NCI-H2029 (cell line): ENCODE measurements around the gene MLX.

ENCODE experiments used
- DNase-seq: peaks from one replicate; lab custom pipeline; 2025; lab: John Stamatoyannopoulos, UW

MLX gene, protein sequence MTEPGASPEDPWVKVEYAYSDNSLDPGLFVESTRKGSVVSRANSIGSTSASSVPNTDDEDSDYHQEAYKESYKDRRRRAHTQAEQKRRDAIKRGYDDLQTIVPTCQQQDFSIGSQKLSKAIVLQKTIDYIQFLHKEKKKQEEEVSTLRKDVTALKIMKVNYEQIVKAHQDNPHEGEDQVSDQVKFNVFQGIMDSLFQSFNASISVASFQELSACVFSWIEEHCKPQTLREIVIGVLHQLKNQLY

DNA sequence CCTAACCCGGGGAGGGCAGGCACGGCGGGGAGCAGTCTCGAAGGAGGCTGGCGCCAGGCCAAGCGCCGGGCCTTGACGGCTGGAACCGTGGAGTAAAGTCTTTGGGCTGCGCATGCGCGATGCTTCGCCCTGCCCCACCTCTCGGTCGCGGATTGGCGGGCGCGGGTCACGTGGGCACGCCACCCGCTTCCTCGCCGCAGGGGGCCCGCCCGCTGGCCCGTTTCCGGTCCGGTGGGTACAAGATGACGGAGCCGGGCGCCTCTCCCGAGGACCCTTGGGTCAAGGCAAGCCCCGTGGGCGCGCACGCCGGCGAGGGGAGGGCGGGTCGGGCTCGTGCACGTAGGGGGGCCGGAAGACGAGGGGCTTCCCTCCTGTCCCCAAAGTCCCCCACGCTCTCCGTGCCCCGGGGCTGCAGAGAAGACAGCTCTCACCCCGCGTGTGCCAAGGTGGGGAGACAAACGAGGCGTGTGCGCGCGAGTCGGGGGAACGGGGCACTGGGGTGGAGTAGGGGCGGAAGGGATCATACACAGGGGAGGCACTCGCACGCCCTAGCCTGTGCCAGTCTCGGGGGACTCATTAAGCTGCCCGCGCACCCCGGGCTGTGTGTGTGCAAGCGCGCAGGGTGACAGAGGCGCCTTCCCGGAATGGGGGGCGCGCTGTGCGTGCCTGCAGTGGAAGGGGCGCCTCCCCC lies at the start of gene MLX:
Gene MLX, plus strand, starts transcription at position 218 of the 691 bp plus-strand sequence. Its CDS starts 25 bp downstream, at position 243.
- peak; percentile 87 for DNase-seq

DNA sequence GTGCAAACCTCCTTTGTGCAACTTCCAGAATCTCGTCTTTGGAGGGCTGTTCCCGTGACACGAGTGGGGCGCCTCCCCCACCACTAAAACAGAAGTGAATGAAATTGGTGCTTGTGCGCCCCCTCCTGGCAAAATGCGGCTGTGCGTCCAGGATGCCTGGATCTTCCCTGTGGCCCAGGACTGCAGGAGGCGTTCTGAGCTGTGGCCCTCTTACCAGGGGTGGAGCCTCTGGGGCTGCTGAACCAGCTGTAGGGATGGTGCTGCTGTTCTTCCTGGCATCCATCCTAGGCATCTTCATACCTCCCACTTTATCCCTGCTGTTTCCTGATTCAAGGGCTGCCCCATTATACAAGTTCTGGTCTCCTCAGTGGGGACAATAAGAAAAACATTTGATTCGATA lies 49.4 kb upstream of the MLX start:
- peak; percentile 14 for DNase-seq

DNA sequence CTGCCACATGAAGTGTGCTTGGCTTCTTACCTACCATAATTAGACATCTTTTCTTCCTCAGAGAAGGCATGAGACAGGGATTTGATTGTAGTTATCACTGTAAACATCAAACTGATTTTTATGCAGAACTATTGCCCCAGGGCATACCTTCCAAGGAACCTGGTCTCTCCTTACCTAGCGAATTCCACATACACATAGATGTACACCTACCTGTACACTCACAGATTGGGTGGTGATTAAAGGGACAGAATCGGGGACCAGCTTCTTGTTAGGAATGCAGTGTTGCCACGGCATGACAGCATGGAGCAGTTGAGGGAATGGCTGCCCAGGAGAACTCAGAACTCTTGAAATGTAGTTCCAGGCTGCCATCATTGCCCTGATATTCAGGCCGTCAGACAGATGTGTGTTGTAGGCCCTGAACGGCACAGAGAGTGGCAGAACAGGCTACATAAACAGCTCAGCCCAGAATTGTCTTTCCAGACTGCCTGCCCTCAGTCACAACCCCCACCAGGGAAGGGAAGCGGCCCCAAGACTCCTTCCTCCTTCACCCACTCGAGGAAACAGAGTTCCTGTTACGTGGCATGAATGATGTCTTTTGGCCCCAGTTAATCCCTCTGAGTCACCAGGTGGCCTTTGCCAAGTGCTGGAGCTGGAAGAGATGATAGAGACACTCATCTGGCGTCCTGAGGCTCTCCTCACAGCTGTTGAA lies 48.7 kb upstream of the MLX start:
- peak; percentile 31 for DNase-seq

DNA sequence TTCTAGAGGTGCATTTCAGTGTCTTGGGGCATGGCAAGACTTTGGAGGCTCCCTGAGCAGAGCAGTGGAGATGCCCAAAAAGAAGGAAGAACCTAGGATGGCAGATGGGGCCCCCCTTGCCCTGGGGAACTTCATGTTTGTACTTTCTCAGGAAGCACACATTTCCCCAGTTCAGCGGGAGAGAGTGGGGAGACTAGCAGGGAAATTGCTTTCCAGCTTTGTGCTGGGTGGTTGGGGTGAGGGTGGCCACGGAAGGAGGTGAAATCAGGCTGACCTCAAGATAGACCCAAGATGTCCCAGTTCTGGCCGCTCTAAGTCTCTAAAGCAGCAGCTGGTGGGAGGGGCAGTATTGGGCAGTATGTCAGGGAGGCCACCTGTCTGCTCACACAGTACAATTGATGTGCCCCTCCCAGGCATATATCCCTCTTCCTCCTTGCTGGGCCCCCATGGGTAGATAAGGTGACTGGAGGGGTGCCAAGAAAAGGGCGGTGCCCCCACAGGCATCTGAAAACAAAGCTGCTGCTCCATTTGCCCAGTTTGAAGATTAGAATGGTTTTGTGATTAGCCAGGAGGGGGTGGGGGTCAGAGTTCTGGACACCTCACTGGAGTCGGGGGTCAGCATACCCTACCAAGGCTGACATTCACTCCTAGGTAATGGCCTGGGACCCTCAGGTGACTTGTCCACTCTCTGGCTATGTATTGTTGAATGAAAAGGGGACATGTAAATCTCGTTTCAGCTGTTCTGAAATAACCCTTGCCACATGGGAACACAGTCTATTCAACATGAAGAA lies 48.0 kb upstream of the MLX start:
- no peak for DNase-seq

- DNase-seq, result no peak
Measured at GRCh38 chr17:42519546-42520491, 47.1 kb upstream of the MLX start.

DNA sequence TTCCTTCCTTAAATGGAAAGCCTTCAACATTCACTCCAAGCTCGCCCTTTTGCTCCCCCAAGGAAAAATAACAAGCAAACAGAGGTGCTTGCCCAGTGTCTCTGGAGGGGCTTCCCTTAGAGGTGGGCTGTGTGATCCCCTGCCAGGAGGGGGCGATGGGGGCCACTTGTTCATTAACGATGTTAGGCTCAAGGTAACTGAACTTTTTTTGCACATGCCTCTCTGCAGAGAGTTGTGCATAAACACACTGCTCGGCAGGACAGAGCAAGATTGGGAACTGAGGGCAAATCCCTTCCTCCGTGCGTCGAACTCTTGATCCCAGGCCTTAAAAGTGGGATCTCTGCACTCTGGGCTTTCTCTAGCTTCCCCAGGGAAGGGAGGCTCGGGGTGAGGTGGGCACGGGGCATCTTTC lies 46.4 kb upstream of the MLX start:
- no peak for DNase-seq

DNA sequence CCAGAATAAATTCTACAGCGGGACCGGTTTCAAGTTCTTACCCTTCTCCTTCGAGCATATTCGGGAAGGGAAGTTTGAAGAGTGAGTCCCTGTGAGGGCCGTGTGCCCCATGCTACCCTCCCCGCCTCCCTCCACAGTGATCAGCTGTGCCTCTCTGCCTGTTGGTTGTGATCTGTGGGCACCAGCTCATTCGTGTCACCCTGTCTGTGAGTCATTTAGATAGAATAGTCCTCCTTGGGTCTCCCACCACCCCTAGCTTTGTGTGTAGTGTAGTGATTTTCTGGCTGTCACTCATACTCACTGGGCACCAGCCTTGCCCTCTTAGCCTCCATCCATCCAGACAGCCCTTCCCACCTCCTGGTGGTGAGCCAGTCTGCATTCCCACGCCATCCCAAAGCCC lies 45.9 kb upstream of the MLX start:
- DNase-seq, result no peak

- DNase-seq, result no peak
Measured at GRCh38 chr17:42521666-42522262, 45.1 kb upstream of the MLX start.

DNA sequence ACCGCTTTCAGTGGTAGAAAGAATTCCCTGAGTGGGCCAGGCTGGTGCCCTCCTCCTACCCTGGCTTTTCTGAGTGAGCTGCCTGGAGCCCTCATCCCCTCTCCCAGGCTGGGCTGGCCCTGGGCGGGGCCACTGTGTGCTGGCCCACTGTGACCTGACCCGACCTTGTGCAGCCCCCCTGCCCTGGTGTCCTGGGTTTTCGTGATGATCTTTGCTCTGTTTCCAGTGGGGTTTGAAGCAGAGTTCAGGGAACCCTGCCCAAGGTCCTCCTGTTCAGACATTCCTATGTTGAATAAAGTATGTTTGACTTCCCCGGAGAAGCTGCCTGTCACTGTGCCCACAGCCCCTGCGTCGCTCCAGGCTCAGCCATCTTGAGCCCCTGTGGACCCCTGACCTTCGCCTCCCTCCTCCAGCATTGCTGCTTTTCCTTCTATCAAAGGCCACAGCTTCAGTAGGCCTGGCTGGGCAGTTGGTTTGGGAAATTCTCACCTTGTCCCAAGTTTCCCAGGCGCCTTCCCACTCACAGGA lies 44.6 kb upstream of the MLX start:
- no peak for DNase-seq

GRCh38 chr17:42522798-42523278 lies 44.1 kb upstream of the MLX start:
- DNase-seq, result no peak

DNA sequence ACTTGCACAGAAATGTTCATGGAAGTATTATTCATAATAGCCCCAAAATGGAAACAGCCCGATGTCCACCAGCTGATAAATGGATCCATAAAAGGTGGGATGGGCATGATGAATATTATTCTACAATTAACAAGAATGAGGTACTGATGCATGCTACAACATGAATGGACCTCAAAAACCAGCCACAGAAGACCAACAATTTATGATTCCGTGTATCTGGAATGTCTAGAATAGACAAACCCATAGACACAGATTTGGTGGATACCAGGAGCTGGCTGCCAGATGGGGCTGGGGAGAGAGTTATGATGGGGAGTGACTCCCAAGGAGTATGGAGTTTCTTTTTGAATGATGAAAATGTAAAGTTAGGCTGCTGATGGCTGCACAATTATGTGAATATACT lies 41.7 kb upstream of the MLX start:
- DNase-seq, result no peak

DNA sequence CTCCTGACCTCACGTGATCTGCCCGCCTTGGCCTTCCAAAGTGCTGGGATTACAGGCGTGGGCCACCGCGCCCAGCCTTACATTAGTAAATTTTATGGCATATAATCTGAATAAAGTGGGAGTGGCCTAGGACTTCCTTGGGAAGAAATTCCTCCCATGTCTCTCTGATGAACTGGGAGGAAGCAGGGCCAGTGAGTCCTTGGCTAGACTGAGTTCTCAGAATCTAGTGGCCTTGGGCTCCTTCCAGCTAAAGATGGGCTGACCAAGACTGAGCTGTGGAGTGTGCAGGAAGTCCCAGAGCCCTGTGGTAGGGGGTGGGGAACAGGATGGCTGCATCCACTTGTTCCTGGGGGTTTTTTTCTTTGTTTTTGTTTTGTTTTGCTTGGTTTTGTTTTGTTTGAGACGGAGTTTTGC lies 40.9 kb upstream of the MLX start:
- no peak for DNase-seq

DNA sequence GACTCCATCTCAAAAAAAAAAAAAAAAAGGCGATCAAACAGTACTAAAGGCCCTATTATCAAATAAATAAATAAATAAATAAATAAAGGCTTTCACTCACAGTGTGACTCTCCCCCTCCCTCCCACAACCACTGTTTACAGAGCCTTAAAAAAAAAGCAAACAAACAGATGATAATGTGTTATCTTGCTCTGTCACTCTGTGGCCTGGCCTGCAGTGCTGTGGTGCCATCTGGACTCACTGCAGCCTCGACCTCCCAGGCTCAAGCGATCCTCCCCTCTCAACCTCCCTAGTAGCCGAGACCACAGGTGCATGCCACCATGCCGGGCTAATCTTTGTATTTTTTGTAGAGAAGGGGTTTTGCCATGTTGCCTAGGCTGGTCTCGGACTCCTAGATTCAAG lies 39.0 kb upstream of the MLX start:
- DNase-seq, result no peak

DNA sequence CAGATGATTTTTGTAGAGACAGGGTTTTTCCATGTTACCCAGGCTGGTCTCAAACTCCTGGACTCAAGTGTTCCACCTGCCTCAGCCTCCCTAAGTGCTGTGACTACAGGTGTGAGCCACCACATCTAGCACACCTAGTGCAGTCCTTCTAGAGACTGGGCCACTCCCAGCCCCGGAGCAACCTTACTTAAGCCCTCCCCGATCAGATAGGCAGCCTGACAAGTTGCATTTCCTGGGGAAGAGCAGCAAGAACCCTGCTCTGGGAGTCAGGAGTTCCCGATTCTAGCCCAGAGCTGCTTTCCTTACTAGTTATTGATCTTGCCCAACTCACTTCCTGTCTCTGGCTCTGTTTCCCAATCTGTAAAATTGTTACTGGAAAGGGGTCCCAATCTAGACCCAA lies 37.8 kb upstream of the MLX start:
- no peak for DNase-seq

DNA sequence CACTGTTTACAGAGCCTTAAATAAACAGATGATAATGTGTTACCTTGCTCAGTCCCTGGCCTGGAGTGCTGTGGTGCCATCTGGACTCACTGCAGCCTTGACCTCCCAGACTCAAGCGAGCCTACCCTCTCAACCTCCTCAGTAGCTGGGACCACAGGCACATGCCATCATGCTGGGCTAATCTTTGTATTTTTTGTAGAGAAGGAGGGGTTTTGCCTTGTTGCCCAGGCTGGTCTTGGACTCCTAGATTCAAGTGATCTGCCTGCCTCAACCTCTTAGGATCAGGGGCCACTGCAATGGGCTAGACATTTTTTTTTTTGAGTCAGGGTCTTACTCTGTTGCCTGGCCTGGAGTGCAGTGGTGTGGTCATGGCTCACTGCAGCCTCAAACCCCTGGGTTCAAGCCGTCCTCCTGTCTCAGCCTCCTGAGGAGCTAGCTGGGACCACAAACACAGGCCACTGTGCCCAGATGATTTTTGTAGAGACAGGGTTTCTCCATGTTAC lies 35.9 kb upstream of the MLX start:
- DNase-seq, result no peak

- no peak for DNase-seq
Measured at GRCh38 chr17:42531455-42532354, 35.2 kb upstream of the MLX start.

GRCh38 chr17:42535155-42536047 lies 31.5 kb upstream of the MLX start:
- no peak for DNase-seq

DNA sequence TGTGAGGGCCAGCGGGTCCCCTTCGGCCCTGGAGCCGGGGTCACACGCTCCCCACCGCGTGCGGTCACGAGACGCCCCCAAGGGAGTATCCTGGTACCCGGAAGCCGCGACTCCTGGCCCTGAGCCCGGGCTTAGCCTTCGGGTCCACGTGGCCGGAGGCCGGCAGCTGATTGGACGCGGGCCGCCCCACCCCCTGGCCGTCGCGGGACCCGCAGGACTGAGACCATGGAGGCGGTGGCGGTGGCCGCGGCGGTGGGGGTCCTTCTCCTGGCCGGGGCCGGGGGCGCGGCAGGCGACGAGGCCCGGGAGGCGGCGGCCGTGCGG lies 30.9 kb upstream of the MLX start, which contains the start of gene NAGLU:
Gene NAGLU, plus strand, starts transcription at position 194 of the 324 bp plus-strand sequence. Its CDS starts 32 bp downstream, at position 226.
- peak; percentile 79 for DNase-seq
